Liver (tissue), 9 donors: ENCODE data around the gene PDE1C. TPM values are rescaled to one million over a fixed set of nuclear protein-coding genes. Genes with fewer than 3 reads are reported as not detected.

ENCODE experiments used
- DNase-seq: peaks from one replicate; pipeline ENCODE4 v3.0.0-alpha.2; 2017; ENCODE audit warnings: low spot score
- H3K27ac ChIP-seq, 2 donors: one replicate each; pipeline ENCODE4 v1.7.0; 2013; ENCODE audit warnings: inconsistent platforms in 2 of 2, low read length in 2 of 2, control low read depth in 1 of 2, low read depth in 1 of 2, mild to moderate bottlenecking in 1 of 2
- H3K27me3 ChIP-seq, 4 donors: one replicate each; pipeline versions ENCODE4 v1.6.1 to v1.7.0; 2013; ENCODE audit warnings: low read length in 3 of 4, inconsistent platforms in 1 of 4, mild to moderate bottlenecking in 1 of 4, moderate library complexity in 1 of 4; ENCODE audit not compliant: control insufficient read depth in 4 of 4, insufficient read depth in 4 of 4
- H3K36me3 ChIP-seq, 4 donors: one replicate each; pipeline versions ENCODE4 v1.6.1 to v1.7.0; 2013; ENCODE audit warnings: low read length in 3 of 4, mild to moderate bottlenecking in 3 of 4, low read depth in 1 of 4, moderate library complexity in 1 of 4; ENCODE audit not compliant: control insufficient read depth in 4 of 4, insufficient read depth in 3 of 4
- H3K4me1 ChIP-seq, 4 donors: one replicate each; pipeline versions ENCODE4 v1.6.1 to v1.7.0; 2013; ENCODE audit warnings: low read length in 3 of 4, mild to moderate bottlenecking in 3 of 4, moderate library complexity in 1 of 4; ENCODE audit not compliant: control insufficient read depth in 4 of 4, insufficient read depth in 4 of 4
- H3K4me3 ChIP-seq, 3 donors: one replicate each; pipeline versions ENCODE4 v1.6.1 to v1.7.0; 2013; ENCODE audit warnings: low read length in 3 of 3, control low read depth in 1 of 3, low read depth in 1 of 3, mild to moderate bottlenecking in 1 of 3
- H3K9ac ChIP-seq, 2 donors: one replicate each; pipeline ENCODE4 v1.7.0; 2013; ENCODE audit warnings: low read length in 2 of 2, mild to moderate bottlenecking in 2 of 2, moderate library complexity in 2 of 2, control low read depth in 1 of 2, low read depth in 1 of 2
- H3K9me3 ChIP-seq, 4 donors: one replicate each; pipeline versions ENCODE4 v1.6.1 to v1.7.0; 2013; ENCODE audit warnings: low read length in 3 of 4; ENCODE audit not compliant: control insufficient read depth in 4 of 4
- EGR1 ChIP-seq, 2 donors: IDR thresholded peaks; 2 replicates each; pipeline ENCODE4 v1.6.1; 2016 to 2018; ENCODE audit warnings: antibody characterized with exemption in 2 of 2, low read depth in 2 of 2
- FOXA1 ChIP-seq: IDR thresholded peaks from 2 replicates; pipeline ENCODE4 v1.6.1; 2016; ENCODE audit warnings: antibody characterized with exemption
- FOXA2 ChIP-seq: IDR thresholded peaks from 2 replicates; pipeline ENCODE4 v1.6.1; 2016; ENCODE audit warnings: antibody characterized with exemption
- GABPA ChIP-seq, 2 donors: IDR thresholded peaks in 1 of 2; conservative IDR thresholded peaks in 1 of 2; 2 replicates each; pipeline ENCODE4 v1.6.1; 2016; ENCODE audit warnings: antibody characterized with exemption in 2 of 2, mild to moderate bottlenecking in 1 of 2, moderate library complexity in 1 of 2
- HNF4A ChIP-seq, 2 donors: conservative IDR thresholded peaks; 2 replicates each; pipeline ENCODE4 v1.6.1; 2016; ENCODE audit warnings: antibody characterized with exemption in 2 of 2, mild to moderate bottlenecking in 2 of 2
- HNF4G ChIP-seq: IDR thresholded peaks from 2 replicates; pipeline ENCODE4 v1.6.1; 2016; ENCODE audit warnings: antibody characterized with exemption
- JUND ChIP-seq, 2 donors: IDR thresholded peaks; 2 replicates each; pipeline ENCODE4 v1.6.1; 2016; ENCODE audit warnings: antibody characterized with exemption in 2 of 2
- NR2F2 ChIP-seq: IDR thresholded peaks from 2 replicates; pipeline ENCODE4 v1.6.1; 2016; ENCODE audit warnings: antibody characterized with exemption
- RAD21 ChIP-seq, 2 donors: IDR thresholded peaks; 2 replicates each; pipeline ENCODE4 v1.6.1; 2016; ENCODE audit warnings: antibody characterized with exemption in 2 of 2, mild to moderate bottlenecking in 2 of 2
- RXRA ChIP-seq, 2 donors: IDR thresholded peaks; 2 replicates each; pipeline ENCODE4 v1.6.1; 2017 to 2018; ENCODE audit warnings: antibody characterized with exemption in 2 of 2, mild to moderate bottlenecking in 1 of 2
- SP1 ChIP-seq: IDR thresholded peaks from 2 replicates; pipeline ENCODE4 v1.6.1; 2018; ENCODE audit warnings: antibody characterized with exemption, mild to moderate bottlenecking
- TAF1 ChIP-seq: conservative IDR thresholded peaks from 2 replicates; pipeline ENCODE4 v1.6.1; 2016; ENCODE audit warnings: antibody characterized with exemption, mild to moderate bottlenecking
- YY1 ChIP-seq: IDR thresholded peaks from 2 replicates; pipeline ENCODE4 v1.6.1; 2016; ENCODE audit warnings: antibody characterized with exemption, mild to moderate bottlenecking
- WGBS: extraction: QIAGEN DNeasy Blood & Tissue Kit; methylation state at CpG from one replicate; pipeline ENCODE4 v1.1.7; 2013; 5-methylcytosine and 5-hydroxymethylcytosine counted together
- polyA plus RNA-seq, 2 donors: library from polyadenylated mRNA; stranded (reverse) in 1 of 2; unstranded in 1 of 2; fragments of 200-250 nt in 1 of 2; fragments of >200 nt in 1 of 2; fragmentation: Nextera tagmentation in 1 of 2; extraction: Ambion mirVana in 1 of 2; gene quantifications; one replicate each; pipeline versions ENCODE4 v1.2.1 to v1.2.3, GENCODE V29; 2013 to 2015
- total RNA-seq, 2 donors: library from RNA; depleted of rRNA; stranded (reverse); fragments of >200 nt; gene quantifications; one replicate each; pipeline ENCODE4 v1.2.3, GENCODE V29; 2014
- TF ChIP-seq, protein P1 (sequence below): fragments of 150-350 bp; IDR thresholded peaks from 2 replicates; pipeline ENCODE4 v1.5.1; 2017; ENCODE audit warnings: improper control_type of control experiment, low read depth, low read length; ENCODE audit not compliant: missing input control
- TF ChIP-seq, protein P2 (sequence below): IDR thresholded peaks from 2 replicates; pipeline ENCODE4 v1.6.1; 2016; ENCODE audit warnings: antibody characterized with exemption
- TF ChIP-seq, protein P3 (sequence below): IDR thresholded peaks from 2 replicates; pipeline ENCODE4 v1.6.1; 2016; ENCODE audit warnings: antibody characterized with exemption
- TF ChIP-seq, protein P4 (sequence below): IDR thresholded peaks from 2 replicates; pipeline ENCODE4 v1.6.1; 2016; ENCODE audit warnings: antibody characterized with exemption
- TF ChIP-seq, protein P5 (sequence below): IDR thresholded peaks from 2 replicates; pipeline ENCODE4 v1.6.1; 2016; ENCODE audit warnings: antibody characterized with exemption, mild to moderate bottlenecking
- donor health status: healthy.
- donor health status: healthy.
- donor health status: healthy.
- donor health status: healthy.
- donor health status: healthy.

Gene PDE1C
- total and polyA plus RNA-seq, 4 donors = 0.05 to 0.92 (median 0.47) TPM; not detected in 1

DNA sequence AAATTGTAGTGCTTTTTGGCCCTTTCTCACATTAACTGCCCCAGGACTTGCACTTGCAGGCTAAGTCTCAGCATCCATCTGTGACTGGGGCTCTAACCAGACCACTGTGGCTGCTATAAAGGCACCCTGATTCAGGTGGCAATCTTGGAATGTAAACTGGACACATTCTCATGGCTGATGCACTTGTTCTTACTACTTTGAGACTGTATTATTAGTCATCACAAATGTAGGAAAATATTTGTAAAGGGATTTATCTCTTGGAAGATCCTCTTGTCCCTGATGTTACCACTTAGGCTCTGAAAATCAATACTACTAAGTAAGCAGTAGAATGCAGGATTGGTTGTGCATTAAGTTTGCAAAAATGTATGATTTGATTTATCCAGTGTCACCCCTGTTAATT, 25.0 kb downstream of the PDE1C start:
- H3K36me3 ChIP-seq = no peaks in the 10 kb centered on the region
- no peaks in the 10 kb centered on the region for H3K4me1 ChIP-seq
- DNase-seq = no peak
- H3K9me3 ChIP-seq = no peaks in the 10 kb centered on the region
- H3K9ac ChIP-seq = no peak overlapping the region
- H3K4me3 ChIP-seq = no peak overlapping the region
- no peak overlapping the region for H3K27ac ChIP-seq
- H3K27me3 ChIP-seq = peaks cover 0 to 4% (median 1%) of the 10 kb centered on the region in 4 donors
- TF ChIP-seq JUND (IDR thresholded peaks at IDR 0.05) = no peak
- no peak for TF ChIP-seq SP1
- no peak for TF ChIP-seq YY1
- TF ChIP-seq, protein P1, sequence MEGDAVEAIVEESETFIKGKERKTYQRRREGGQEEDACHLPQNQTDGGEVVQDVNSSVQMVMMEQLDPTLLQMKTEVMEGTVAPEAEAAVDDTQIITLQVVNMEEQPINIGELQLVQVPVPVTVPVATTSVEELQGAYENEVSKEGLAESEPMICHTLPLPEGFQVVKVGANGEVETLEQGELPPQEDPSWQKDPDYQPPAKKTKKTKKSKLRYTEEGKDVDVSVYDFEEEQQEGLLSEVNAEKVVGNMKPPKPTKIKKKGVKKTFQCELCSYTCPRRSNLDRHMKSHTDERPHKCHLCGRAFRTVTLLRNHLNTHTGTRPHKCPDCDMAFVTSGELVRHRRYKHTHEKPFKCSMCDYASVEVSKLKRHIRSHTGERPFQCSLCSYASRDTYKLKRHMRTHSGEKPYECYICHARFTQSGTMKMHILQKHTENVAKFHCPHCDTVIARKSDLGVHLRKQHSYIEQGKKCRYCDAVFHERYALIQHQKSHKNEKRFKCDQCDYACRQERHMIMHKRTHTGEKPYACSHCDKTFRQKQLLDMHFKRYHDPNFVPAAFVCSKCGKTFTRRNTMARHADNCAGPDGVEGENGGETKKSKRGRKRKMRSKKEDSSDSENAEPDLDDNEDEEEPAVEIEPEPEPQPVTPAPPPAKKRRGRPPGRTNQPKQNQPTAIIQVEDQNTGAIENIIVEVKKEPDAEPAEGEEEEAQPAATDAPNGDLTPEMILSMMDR = no peak
- TF ChIP-seq FOXA2 = no peak
- no peak for TF ChIP-seq HNF4G
- no peak for TF ChIP-seq NR2F2
- no peak for TF ChIP-seq EGR1 (IDR thresholded peaks at IDR 0.05; ENCODE audit: low read depth in 2 of 2)
- TF ChIP-seq, protein P2, sequence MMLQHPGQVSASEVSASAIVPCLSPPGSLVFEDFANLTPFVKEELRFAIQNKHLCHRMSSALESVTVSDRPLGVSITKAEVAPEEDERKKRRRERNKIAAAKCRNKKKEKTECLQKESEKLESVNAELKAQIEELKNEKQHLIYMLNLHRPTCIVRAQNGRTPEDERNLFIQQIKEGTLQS = no peak
- TF ChIP-seq RXRA (IDR thresholded peaks at IDR 0.05) = no peak
- TF ChIP-seq FOXA1 = no peak

DNA sequence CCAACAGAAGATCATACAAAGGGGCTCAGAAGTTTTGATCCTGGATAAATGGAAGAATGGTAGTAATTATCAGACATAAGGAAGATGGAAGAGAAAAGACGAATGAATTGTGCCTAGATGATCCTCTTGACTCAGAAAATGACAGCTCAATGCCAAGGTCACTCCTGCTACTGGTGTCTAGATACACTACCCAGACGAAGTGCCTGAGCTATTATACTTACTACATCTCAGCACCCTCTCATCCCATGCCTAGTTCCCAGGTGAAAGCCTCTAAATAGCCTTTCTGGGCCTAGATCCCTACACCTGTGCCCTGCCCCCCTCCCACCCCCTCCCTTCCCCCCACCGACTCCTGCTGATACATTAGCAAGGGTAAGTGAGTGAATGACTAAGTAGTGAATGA, 25.5 kb downstream of the PDE1C start:
- no peak overlapping the region for H3K9ac ChIP-seq
- no peak overlapping the region for H3K27ac ChIP-seq
- DNase-seq = no peak
- H3K4me3 ChIP-seq = no peak overlapping the region
- no peaks in the 10 kb centered on the region for H3K9me3 ChIP-seq
- peaks cover 0 to 4% (median 1%) of the 10 kb centered on the region in 4 donors for H3K27me3 ChIP-seq
- H3K36me3 ChIP-seq = no peaks in the 10 kb centered on the region
- no peaks in the 10 kb centered on the region for H3K4me1 ChIP-seq
- TF ChIP-seq, protein P3, sequence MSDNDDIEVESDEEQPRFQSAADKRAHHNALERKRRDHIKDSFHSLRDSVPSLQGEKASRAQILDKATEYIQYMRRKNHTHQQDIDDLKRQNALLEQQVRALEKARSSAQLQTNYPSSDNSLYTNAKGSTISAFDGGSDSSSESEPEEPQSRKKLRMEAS = no peak
- no peak for TF ChIP-seq RAD21 (IDR thresholded peaks at IDR 0.05)
- TF ChIP-seq YY1 = no peak
- TF ChIP-seq TAF1 = no peak
- TF ChIP-seq FOXA1 = no peak
- TF ChIP-seq JUND (IDR thresholded peaks at IDR 0.05) = no peak
- TF ChIP-seq, protein P4, sequence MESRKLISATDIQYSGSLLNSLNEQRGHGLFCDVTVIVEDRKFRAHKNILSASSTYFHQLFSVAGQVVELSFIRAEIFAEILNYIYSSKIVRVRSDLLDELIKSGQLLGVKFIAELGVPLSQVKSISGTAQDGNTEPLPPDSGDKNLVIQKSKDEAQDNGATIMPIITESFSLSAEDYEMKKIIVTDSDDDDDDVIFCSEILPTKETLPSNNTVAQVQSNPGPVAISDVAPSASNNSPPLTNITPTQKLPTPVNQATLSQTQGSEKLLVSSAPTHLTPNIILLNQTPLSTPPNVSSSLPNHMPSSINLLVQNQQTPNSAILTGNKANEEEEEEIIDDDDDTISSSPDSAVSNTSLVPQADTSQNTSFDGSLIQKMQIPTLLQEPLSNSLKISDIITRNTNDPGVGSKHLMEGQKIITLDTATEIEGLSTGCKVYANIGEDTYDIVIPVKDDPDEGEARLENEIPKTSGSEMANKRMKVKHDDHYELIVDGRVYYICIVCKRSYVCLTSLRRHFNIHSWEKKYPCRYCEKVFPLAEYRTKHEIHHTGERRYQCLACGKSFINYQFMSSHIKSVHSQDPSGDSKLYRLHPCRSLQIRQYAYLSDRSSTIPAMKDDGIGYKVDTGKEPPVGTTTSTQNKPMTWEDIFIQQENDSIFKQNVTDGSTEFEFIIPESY = no peak
- TF ChIP-seq, protein P2 = no peak
- no peak for TF ChIP-seq EGR1 (IDR thresholded peaks at IDR 0.05; ENCODE audit: low read depth in 2 of 2)
- no peak for TF ChIP-seq RXRA (IDR thresholded peaks at IDR 0.05)
- TF ChIP-seq, protein P1 = no peak
- TF ChIP-seq HNF4A (conservative IDR thresholded peaks at IDR 0.05) = no peak
- TF ChIP-seq NR2F2 = no peak
- no peak for TF ChIP-seq FOXA2
- no peak for TF ChIP-seq HNF4G
- TF ChIP-seq, protein P5, sequence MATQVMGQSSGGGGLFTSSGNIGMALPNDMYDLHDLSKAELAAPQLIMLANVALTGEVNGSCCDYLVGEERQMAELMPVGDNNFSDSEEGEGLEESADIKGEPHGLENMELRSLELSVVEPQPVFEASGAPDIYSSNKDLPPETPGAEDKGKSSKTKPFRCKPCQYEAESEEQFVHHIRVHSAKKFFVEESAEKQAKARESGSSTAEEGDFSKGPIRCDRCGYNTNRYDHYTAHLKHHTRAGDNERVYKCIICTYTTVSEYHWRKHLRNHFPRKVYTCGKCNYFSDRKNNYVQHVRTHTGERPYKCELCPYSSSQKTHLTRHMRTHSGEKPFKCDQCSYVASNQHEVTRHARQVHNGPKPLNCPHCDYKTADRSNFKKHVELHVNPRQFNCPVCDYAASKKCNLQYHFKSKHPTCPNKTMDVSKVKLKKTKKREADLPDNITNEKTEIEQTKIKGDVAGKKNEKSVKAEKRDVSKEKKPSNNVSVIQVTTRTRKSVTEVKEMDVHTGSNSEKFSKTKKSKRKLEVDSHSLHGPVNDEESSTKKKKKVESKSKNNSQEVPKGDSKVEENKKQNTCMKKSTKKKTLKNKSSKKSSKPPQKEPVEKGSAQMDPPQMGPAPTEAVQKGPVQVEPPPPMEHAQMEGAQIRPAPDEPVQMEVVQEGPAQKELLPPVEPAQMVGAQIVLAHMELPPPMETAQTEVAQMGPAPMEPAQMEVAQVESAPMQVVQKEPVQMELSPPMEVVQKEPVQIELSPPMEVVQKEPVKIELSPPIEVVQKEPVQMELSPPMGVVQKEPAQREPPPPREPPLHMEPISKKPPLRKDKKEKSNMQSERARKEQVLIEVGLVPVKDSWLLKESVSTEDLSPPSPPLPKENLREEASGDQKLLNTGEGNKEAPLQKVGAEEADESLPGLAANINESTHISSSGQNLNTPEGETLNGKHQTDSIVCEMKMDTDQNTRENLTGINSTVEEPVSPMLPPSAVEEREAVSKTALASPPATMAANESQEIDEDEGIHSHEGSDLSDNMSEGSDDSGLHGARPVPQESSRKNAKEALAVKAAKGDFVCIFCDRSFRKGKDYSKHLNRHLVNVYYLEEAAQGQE = no peak
- TF ChIP-seq SP1 = no peak
- no peak for TF ChIP-seq GABPA (IDR thresholded peaks at IDR 0.05 in 1 of 2, conservative IDR thresholded peaks at IDR 0.05 in 1 of 2)
- WGBS = 54% methylated on average over 3 of the region's 3 CpGs
